Measurements from ENCODE around the gene PDZD8.
A peak's percentile ranks its signal among the peaks of the same experiment; 100 is the strongest.

Gene PDZD8

DNA sequence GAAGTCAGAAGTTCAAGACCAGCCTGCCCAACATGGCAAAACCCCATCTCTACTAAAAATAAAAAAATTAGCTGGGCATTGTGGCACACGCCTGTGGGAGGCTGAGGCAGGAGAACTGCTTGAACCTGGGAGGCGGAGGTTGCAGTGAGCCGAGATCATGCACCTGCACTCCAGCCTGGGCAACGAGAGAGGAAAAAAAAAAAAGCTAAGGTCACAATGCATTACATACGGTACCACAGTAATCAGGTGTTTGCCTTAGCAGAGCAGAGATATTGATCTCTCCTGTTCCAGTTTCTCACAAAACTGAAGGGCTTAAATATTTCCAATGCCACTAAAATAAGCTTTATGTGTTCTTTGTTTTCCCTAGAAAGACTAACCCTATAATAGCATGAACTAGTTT, 7.5 kb downstream of the PDZD8 start:
- H3K4me3 Mint-ChIP-seq: no peak overlapping the region
- ATAC-seq (replicated peaks): no peak
- no peaks in the 10 kb centered on the region for H3K27me3 Mint-ChIP-seq
- peaks cover 19 to 45% of the 10 kb centered on the region in 2 donors for H3K4me1 Mint-ChIP-seq
- no peak overlapping the region for H3K27ac Mint-ChIP-seq
- no peak for DNase-seq
- H3K36me3 Mint-ChIP-seq: peaks cover 9 to 14% of the 10 kb centered on the region in 2 donors
- no peaks in the 10 kb centered on the region for H3K9me3 Mint-ChIP-seq

DNA sequence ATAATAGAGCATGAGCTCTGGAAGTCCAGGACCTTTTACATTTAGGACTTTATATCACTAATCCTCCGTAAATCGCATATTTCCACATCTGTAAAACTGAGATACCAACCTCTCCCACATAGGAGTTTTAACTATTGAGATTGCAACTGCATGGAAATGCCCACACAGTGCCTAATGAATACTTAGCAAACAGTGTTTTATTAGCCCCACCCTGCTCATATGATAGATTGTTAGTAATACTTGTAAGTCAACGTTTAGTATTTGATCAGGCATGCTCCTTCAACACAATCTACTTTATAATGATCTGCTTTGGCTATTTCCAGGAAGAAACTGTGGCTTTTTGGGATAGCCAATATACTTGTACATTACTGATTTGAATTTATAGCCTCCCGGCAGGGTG, 8.5 kb downstream of the PDZD8 start:
- ATAC-seq (replicated peaks) (no peak), DNase-seq (no peak)
- H3K9me3 Mint-ChIP-seq: no peaks in the 10 kb centered on the region
- H3K27me3 Mint-ChIP-seq: no peaks in the 10 kb centered on the region
- H3K27ac Mint-ChIP-seq: no peak overlapping the region
- peaks cover 7 to 11% of the 10 kb centered on the region in 2 donors for H3K36me3 Mint-ChIP-seq
- H3K4me1 Mint-ChIP-seq: peaks cover 17 to 36% of the 10 kb centered on the region in 2 donors
- no peak overlapping the region for H3K4me3 Mint-ChIP-seq

DNA sequence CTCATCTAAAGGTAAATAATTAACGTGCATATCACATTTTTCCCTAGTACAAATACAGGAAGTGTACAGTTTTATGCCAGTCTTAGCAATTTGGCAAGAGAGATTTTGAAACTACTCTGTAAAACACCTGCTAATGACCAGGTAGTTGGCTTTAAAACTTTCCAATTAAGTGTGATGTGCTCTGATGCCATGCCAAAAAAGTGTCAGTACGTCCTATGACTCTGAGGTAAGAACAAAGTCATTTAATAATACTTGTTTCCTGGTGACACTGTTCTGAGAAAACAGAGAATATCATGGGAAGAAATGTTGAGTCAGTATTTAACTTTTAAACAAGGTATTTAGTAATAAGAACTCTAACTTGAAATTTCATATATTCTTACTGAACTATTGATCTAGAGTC, 9.6 kb downstream of the PDZD8 start:
- no peak overlapping the region for H3K27ac Mint-ChIP-seq

DNA sequence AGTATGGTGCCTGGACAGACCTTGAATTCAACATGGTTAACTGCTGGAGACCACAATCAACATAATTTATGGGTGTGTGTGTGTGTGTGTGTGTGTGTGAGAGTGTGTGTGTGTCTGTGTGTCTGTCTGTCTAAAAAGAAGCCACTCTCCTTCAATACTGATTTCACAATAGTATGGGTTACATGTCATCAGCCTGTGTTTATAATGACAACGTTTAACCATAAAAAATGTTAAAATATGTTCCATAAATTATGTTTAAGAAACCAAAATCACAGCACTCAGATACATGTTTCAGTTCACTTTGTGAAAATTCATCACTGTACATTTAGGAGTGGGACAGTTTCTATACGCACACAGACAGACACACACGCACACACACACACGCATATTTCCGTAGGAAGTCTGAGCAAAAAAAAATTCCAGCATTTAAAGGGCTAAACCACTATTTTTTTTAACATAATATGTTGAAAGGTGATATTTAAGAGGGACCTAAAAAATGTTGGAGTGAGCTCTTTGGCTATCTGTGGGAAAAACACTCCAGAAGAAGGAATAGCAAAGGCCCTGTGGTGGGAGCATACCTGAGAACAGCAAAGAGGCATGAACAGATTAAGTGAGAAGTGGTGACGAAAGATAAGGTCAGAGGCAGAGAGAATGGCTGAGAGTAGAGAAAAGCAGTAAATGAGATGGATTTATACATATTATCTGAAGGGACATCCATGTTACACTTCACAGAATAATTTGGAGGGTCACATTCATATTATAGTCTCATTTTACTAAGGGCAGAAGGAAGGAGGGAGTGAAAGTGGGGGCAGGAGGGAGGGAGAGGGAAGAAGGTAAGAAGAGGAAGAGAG, 10.9 kb downstream of the PDZD8 start:
- no peak overlapping the region for H3K27ac Mint-ChIP-seq
- peaks cover 15 to 25% of the 10 kb centered on the region in 2 donors for H3K4me1 Mint-ChIP-seq
- no peaks in the 10 kb centered on the region for H3K27me3 Mint-ChIP-seq
- DNase-seq: no peak
- peaks cover 1 to 2% of the 10 kb centered on the region in 2 donors for H3K36me3 Mint-ChIP-seq
- ATAC-seq (replicated peaks): no peak
- H3K9me3 Mint-ChIP-seq: no peaks in the 10 kb centered on the region
- no peak overlapping the region for H3K4me3 Mint-ChIP-seq

More for the DNA sequence above, 9.6 kb downstream of the PDZD8 start:
- no peak for DNase-seq
- peak; percentile 52 to 73 for ATAC-seq (replicated peaks)
- H3K9me3 Mint-ChIP-seq: no peaks in the 10 kb centered on the region
- peaks cover 19 to 29% of the 10 kb centered on the region in 2 donors for H3K4me1 Mint-ChIP-seq
- H3K27me3 Mint-ChIP-seq: no peaks in the 10 kb centered on the region
- peaks cover 5 to 11% of the 10 kb centered on the region in 2 donors for H3K36me3 Mint-ChIP-seq
- H3K4me3 Mint-ChIP-seq: no peak overlapping the region

DNA sequence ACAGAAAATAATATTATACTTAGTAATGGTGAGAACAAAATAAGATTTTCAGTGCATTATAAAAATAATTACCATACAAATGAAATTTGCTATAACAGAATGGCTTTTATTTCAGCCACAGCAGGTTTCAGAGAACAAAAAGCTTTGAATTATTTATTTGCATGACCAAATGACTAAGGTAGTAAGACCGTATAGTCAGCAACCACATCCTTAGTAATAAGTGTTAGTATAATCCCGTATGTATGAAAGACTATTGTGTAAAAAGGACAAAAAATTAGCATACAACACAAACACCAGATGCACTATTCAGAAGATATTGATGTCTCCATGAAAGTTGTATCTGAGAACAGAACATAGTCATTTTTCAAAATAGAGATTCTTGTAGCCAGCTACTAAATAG, 12.2 kb downstream of the PDZD8 start:
- H3K27ac Mint-ChIP-seq: no peak overlapping the region

DNA sequence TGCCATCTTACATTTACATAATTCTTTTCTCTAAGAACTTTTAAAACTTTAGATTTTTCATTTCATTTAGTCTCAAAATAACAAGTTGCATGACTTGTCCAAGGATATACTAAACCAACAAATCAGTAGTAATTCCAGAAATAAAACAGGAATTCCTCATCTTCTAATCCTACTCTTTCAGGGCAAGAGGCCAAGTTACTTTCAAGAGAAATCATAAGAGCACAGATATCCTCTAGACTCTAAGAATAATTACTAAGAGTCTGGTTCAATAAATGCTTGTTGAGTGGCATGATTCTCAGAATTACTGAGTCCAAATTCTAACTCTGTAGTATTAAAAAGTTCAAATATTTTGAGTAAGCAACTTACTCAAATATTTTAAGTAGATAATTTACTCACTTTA, 12.9 kb downstream of the PDZD8 start:
- no peaks in the 10 kb centered on the region for H3K27me3 Mint-ChIP-seq
- H3K27ac Mint-ChIP-seq: no peak overlapping the region
- peaks cover 18 to 30% of the 10 kb centered on the region in 2 donors for H3K4me1 Mint-ChIP-seq
- ATAC-seq (replicated peaks) (no peak), DNase-seq (no peak)
- H3K9me3 Mint-ChIP-seq: no peaks in the 10 kb centered on the region
- H3K4me3 Mint-ChIP-seq: no peak overlapping the region
- H3K36me3 Mint-ChIP-seq: no peaks in the 10 kb centered on the region

More for the DNA sequence above, 12.2 kb downstream of the PDZD8 start:
- Mint-ChIP-seq H3K4me3 (no peak overlapping the region), H3K9me3 (no peaks in the 10 kb centered on the region), H3K27me3 (no peaks in the 10 kb centered on the region), H3K36me3 (no peaks in the 10 kb centered on the region), H3K4me1 (peaks cover 18 to 29% of the 10 kb centered on the region in 2 donors)
- ATAC-seq (replicated peaks) (no peak), DNase-seq (no peak)

DNA sequence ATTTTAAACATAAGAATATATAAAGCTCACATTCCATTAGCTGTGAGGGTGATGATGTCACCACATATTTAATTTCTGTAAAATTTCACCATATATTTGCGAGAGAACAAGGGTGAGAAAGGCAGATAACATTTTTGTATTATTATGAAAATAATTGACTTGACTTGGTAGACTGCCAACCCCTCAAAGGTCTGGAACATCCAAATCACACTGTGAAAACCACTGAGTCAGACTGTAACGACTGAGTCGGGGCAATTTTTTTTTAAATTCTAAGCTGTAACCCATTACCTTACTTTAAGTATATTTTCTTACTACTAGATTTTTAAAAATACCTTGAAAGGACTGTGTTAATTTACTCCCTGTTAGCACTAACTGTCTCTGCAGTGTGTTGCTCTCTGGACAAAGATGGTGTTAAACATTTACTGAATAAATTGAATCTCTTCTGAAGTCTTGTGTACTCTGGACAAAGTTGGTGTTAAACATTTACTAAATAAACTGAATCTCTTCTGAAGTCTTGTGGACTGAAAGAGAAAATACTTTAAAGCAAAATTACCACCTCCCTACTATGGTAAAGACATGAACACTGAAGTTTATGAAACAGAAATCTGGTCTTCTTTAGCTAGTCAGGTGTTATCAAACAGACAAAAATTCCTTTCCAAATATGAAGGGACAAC, 14.1 kb downstream of the PDZD8 start:
- Mint-ChIP-seq H3K27ac (no peak overlapping the region), H3K4me1 (peaks cover 14 to 28% of the 10 kb centered on the region in 2 donors), H3K27me3 (no peaks in the 10 kb centered on the region), H3K4me3 (no peak overlapping the region), H3K9me3 (no peaks in the 10 kb centered on the region), H3K36me3 (no peaks in the 10 kb centered on the region)
- DNase-seq (no peak), ATAC-seq (replicated peaks) (no peak)

DNA sequence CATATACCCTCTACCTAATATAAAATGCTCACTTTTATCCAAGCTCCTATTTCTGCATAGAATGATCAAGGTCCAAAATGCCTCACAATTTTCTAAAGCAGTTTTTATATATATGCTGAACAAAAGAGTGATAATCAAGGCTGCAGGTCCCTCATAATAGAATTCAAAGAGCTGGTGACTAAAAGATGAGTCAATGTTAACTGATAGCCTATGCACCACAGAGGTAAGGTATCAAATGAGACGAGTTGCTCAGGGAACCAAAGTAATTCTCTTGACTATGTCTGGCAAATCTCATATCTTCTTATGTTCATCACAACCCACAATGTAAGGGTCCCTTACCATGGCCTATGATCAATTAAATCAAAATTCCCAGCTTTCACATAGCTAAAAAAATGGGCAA, 15.2 kb downstream of the PDZD8 start:
- DNase-seq: no peak
- H3K9me3 Mint-ChIP-seq: no peaks in the 10 kb centered on the region
- no peaks in the 10 kb centered on the region for H3K27me3 Mint-ChIP-seq
- H3K4me1 Mint-ChIP-seq: peaks cover 19 to 25% of the 10 kb centered on the region in 2 donors
- no peak overlapping the region for H3K27ac Mint-ChIP-seq
- ATAC-seq (replicated peaks): no peak
- no peaks in the 10 kb centered on the region for H3K36me3 Mint-ChIP-seq
- no peak overlapping the region for H3K4me3 Mint-ChIP-seq

DNA sequence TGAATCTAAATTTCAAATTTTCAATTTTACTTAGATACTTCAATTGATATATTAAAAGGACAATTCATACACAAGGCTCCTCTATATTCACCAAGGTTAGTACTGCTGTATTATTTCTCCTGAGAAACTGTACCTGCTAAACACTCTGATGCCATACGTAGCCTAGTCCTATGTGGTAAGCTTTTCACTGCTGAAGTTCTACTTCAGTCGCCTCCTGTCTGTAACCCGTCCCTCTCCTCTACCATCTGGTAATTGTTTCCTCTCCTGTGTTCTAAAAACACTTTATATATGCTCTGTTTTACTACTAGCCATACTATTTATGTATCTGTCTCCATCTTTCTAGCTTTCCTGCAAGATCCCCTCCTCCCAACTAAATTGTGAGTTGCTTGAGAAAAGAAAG, 20.2 kb downstream of the PDZD8 start:
- Mint-ChIP-seq H3K27ac (no peak overlapping the region), H3K27me3 (no peaks in the 10 kb centered on the region)

DNA sequence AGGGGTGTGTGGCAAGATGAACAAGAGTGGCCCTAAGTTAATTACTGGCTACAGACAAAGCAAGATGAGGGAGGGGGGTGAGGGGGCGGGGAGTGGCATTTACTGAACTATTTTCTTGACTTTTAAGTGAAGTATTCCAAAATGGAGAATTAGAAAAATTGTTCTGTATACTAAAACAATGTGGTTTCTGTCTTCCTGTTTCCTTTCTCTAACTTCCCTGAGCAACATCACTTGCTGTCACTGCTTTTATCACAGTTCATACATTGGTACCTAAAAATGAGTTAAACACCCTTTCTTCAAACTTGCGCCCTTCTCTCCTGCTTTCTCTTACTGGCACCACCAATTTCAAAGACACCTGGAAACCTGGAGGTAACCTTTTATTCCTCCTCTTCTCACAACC, 21.6 kb downstream of the PDZD8 start:
- Mint-ChIP-seq H3K9me3 (no peaks in the 10 kb centered on the region), H3K27me3 (no peaks in the 10 kb centered on the region), H3K36me3 (peaks cover 3 to 16% of the 10 kb centered on the region in 2 donors), H3K4me3 (no peak overlapping the region), H3K27ac (no peak overlapping the region), H3K4me1 (peaks cover 30 to 58% of the 10 kb centered on the region in 2 donors)
- DNase-seq: no peak
- no peak for ATAC-seq (replicated peaks)

More for the DNA sequence above, 20.2 kb downstream of the PDZD8 start:
- Mint-ChIP-seq H3K9me3 (no peaks in the 10 kb centered on the region), H3K4me3 (no peak overlapping the region), H3K4me1 (peaks cover 26 to 51% of the 10 kb centered on the region in 2 donors), H3K36me3 (peaks cover 3 to 12% of the 10 kb centered on the region in 2 donors)
- DNase-seq (no peak), ATAC-seq (replicated peaks) (no peak)

DNA sequence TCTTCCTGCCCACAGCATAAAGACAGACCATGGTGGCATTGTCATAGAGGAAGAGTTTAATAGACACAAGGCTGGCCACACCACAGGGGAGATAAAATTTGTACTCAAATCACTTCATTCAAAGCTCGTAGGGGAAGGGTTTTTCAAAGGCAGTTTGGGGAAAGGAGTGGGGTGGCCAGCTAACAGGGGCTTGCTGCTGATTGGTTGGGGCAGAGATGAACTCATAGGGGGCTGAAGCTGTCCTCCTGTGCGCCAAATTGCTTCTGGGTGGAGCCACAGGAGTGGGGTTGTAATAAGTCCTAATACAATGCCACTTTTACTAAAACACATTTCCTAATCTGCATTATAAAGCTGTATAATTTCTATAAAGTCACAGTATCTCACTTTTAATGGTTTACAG, 22.5 kb downstream of the PDZD8 start:
- peaks cover 28 to 55% of the 10 kb centered on the region in 2 donors for H3K4me1 Mint-ChIP-seq
- no peaks in the 10 kb centered on the region for H3K9me3 Mint-ChIP-seq
- DNase-seq (no peak), ATAC-seq (replicated peaks) (no peak)
- H3K27me3 Mint-ChIP-seq: no peaks in the 10 kb centered on the region
- no peak overlapping the region for H3K4me3 Mint-ChIP-seq
- peaks cover 4 to 16% of the 10 kb centered on the region in 2 donors for H3K36me3 Mint-ChIP-seq
- H3K27ac Mint-ChIP-seq: no peak overlapping the region

DNA sequence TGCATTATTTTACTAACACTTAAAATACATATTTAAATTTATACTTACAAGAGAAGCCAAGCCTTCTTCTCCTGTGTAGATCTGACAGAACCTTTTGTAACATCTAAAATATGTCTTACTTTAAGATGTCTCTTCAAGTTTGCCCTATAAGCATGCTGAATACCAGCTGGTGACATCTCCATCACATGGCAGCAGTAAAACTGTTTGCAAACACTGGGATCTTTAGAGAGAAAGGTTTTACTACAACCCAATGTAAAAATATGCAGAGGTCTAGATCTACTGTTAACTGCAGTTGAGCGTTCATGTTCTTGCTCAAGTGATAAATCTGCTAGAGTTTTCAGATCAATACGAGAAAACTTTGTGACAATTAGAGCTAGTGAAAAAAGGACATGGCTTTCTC, 23.2 kb downstream of the PDZD8 start:
- peaks cover 28 to 63% of the 10 kb centered on the region in 2 donors for H3K4me1 Mint-ChIP-seq
- ATAC-seq (replicated peaks) (no peak), DNase-seq (no peak)
- peaks cover 6 to 16% of the 10 kb centered on the region in 2 donors for H3K36me3 Mint-ChIP-seq
- no peaks in the 10 kb centered on the region for H3K9me3 Mint-ChIP-seq
- no peak overlapping the region for H3K4me3 Mint-ChIP-seq
- H3K27me3 Mint-ChIP-seq: no peaks in the 10 kb centered on the region
- no peak overlapping the region for H3K27ac Mint-ChIP-seq

DNA sequence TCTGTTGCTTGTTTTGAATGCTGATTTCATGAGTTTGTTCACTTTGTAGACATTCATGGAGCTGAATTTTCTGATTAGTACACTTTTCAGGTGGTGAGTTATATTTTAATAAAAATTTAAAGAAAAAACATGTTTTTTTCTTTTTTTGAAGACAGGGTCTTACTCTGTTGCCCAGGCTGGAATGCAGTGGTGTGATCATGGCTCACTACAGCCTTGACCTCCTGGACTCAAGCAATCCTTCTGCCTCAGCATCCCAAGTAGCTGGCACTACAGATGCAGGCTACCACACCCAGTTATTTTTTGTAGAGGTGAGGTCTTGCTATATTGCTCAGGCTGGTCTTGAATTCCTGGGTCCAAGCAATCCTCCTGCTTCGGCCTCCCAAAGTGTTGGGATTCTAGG, 23.7 kb downstream of the PDZD8 start:
- Mint-ChIP-seq H3K4me1 (peaks cover 28 to 67% of the 10 kb centered on the region in 2 donors), H3K4me3 (no peak overlapping the region), H3K36me3 (peaks cover 6 to 16% of the 10 kb centered on the region in 2 donors), H3K27ac (no peak overlapping the region), H3K27me3 (no peaks in the 10 kb centered on the region), H3K9me3 (no peaks in the 10 kb centered on the region)
- DNase-seq (no peak), ATAC-seq (replicated peaks) (no peak)

DNA sequence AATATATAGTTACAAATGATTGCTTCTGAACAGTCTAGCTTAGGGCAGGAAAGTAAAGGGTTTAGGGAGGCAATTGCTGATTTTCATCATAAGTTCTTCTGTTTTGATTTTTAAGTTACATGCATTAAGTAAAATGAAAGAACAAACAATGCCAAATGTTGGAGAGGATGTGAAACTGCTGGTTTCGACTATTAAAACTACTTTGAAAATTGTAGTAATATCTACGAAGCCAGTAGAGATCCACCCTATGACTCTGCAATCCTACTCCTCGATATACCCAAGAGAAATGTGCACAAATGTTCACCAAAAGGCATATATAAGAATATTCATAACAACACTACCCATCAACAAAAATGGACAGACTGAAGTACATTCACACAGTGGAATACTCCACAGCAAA, 24.3 kb downstream of the PDZD8 start:
- Mint-ChIP-seq H3K36me3 (peaks cover 6 to 16% of the 10 kb centered on the region in 2 donors), H3K27ac (no peak overlapping the region), H3K4me1 (peaks cover 29 to 73% of the 10 kb centered on the region in 2 donors), H3K9me3 (no peaks in the 10 kb centered on the region), H3K4me3 (no peak overlapping the region), H3K27me3 (no peaks in the 10 kb centered on the region)
- DNase-seq (no peak), ATAC-seq (replicated peaks) (peak; percentile 60 to 65)

DNA sequence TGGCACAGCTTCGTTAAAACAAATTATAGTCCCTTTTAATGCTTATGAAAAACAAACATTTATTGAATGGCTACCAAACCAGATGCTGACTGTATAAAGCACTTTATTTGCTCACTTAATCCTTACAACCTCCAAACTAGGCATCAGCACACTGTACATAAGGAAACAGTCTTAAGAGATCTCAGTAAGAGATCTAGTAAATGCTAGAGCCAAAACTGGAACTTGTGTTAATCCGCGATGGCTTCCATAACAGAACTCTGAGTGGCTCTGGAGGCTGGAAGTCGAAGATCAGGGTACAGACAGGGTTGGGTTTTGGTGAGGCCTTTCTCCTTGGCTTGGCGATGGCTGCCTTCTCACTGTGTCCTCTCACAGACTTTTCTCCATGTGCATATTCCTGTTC, 27.0 kb downstream of the PDZD8 start:
- Mint-ChIP-seq H3K27ac (no peak overlapping the region), H3K36me3 (peaks cover 12 to 24% of the 10 kb centered on the region in 2 donors), H3K9me3 (no peaks in the 10 kb centered on the region), H3K4me3 (no peak overlapping the region), H3K4me1 (peaks cover 22 to 69% of the 10 kb centered on the region in 2 donors), H3K27me3 (no peaks in the 10 kb centered on the region)
- DNase-seq (no peak), ATAC-seq (replicated peaks) (no peak)
